Nephron (organoid): ENCODE results near the gene PYGL.

ENCODE experiments used
- H3K27ac Mint-ChIP-seq, 3 experiments: 2 replicates each; pipeline ENCODE4 v1.8.0; 2020; ENCODE audit warnings: mixed read lengths in 3 of 3, mild to moderate bottlenecking in 2 of 3, moderate library complexity in 1 of 3
- H3K27me3 Mint-ChIP-seq: 2 replicates; pipeline ENCODE4 v1.8.0; 2021; ENCODE audit warnings: low read depth, mild to moderate bottlenecking, moderate library complexity, mixed read lengths
- H3K36me3 Mint-ChIP-seq: 2 replicates; pipeline ENCODE4 v1.8.0; 2020; ENCODE audit warnings: low read depth, mixed read lengths
- H3K4me1 Mint-ChIP-seq: 2 replicates; pipeline ENCODE4 v1.8.0; 2020; ENCODE audit warnings: mixed read lengths
- H3K4me3 Mint-ChIP-seq, 3 experiments: 2 replicates each; pipeline ENCODE4 v1.8.0; 2020; ENCODE audit warnings: mild to moderate bottlenecking in 3 of 3, mixed read lengths in 3 of 3, moderate library complexity in 2 of 3
- H3K9me3 Mint-ChIP-seq: 2 replicates; pipeline ENCODE4 v1.8.0; 2020; ENCODE audit warnings: mixed read lengths
- CTCF ChIP-seq, 3 experiments: fragments of 200-600 bp; sonication (generic); IDR thresholded peaks; one replicate each; pipeline ENCODE4 v1.5.0; 2021; ENCODE audit warnings: antibody characterized with exemption in 3 of 3; ENCODE audit not compliant: unreplicated experiment in 3 of 3

PYGL gene

DNA sequence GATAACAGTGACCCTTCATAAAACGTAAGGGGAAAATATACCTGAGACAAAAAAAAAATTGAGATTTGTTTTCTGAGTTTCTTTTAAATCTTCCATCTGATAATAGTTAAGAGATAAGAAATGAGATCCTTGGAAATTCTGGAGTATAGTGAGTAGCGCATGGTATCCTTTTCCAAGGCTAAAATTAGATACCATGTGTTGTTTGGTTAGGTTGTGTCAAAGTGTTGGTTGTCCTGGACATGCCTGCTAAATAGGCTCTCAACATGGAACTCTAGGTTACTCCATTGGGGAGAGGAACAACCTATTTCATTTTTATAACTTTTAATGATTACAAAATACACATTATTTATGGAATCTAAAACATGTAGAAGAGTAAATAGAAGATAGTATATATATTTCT lies 14.8 kb downstream of the PYGL start:
- H3K4me1 Mint-ChIP-seq, result peaks cover 5% of the 10 kb centered on the region
- no peak overlapping the region for H3K27ac Mint-ChIP-seq
- peaks cover 20% of the 10 kb centered on the region for H3K36me3 Mint-ChIP-seq
- no peaks in the 10 kb centered on the region for H3K9me3 Mint-ChIP-seq
- H3K27me3 Mint-ChIP-seq, result no peaks in the 10 kb centered on the region
- TF ChIP-seq CTCF (IDR thresholded peaks at IDR 0.05; ENCODE audit: unreplicated experiment in 3 of 3), result no peak
- no peak overlapping the region for H3K4me3 Mint-ChIP-seq

DNA sequence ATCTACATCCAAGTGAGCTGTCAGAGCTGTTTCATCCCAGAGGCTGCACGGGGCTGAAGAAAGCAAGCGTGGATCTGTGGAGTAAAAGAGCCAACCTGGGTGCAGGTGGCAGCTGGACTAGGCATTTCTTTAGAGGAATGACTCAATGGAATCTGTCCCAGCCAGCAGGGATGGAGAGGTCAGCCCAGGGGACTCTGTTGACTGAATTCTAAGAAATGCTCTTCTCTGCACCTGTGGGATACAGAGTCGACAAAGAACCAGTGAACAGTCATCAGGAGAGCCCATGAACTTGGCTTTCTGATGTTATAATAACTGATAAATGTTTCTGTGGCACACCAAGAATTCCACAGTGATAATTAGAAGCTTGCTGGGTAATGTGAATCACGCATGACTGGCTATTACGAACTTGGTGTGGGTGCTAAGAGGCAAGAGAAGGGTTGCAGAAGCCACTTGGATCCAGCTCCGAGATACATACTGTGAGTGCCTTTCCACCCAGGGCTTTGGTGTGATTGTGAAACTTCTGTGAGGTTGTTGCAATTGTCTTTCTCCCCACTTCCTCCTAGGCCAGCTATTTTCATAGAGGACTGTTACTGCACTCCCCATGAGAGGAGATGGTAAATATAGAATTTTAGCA lies 16.2 kb downstream of the PYGL start:
- H3K27ac Mint-ChIP-seq, result no peak overlapping the region

GRCh38 chr14:50926851-50927386 lies 17.4 kb downstream of the PYGL start:
- Mint-ChIP-seq H3K4me3 (no peak overlapping the region), H3K9me3 (no peaks in the 10 kb centered on the region), H3K4me1 (peaks cover 5% of the 10 kb centered on the region), H3K36me3 (peaks cover 23% of the 10 kb centered on the region), H3K27me3 (no peaks in the 10 kb centered on the region), H3K27ac (no peak overlapping the region)
- TF ChIP-seq CTCF (IDR thresholded peaks at IDR 0.05; ENCODE audit: unreplicated experiment in 3 of 3), result no peak

More for the DNA sequence above, 16.2 kb downstream of the PYGL start:
- H3K4me3 Mint-ChIP-seq, result no peak overlapping the region
- no peaks in the 10 kb centered on the region for H3K9me3 Mint-ChIP-seq
- no peaks in the 10 kb centered on the region for H3K27me3 Mint-ChIP-seq
- TF ChIP-seq CTCF (IDR thresholded peaks at IDR 0.05; ENCODE audit: unreplicated experiment in 3 of 3), result no peak
- peaks cover 5% of the 10 kb centered on the region for H3K4me1 Mint-ChIP-seq
- peaks cover 22% of the 10 kb centered on the region for H3K36me3 Mint-ChIP-seq

DNA sequence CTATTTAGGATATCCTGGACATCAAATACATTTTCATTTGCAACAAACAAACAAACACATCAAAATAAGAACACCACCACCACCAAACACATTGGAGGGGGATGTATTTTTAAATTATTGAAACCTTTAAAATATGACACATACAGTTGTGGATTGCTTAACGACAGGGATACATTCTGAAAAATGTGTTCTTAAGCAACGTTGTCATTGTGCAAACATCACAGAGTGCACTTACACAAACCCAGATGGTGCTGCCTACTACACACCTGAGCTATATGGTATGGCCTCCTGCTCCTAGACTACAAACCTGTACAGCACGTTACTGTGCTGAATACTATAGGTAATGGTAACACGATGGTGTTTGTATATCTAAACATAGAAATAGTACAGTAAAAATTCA lies 19.4 kb downstream of the PYGL start:
- TF ChIP-seq CTCF (IDR thresholded peaks at IDR 0.05; ENCODE audit: unreplicated experiment in 3 of 3), result no peak
- Mint-ChIP-seq H3K36me3 (peaks cover 20% of the 10 kb centered on the region), H3K27me3 (no peaks in the 10 kb centered on the region), H3K9me3 (no peaks in the 10 kb centered on the region), H3K27ac (no peak overlapping the region), H3K4me1 (peaks cover 18% of the 10 kb centered on the region), H3K4me3 (no peak overlapping the region)

- Mint-ChIP-seq H3K27ac (no peak overlapping the region), H3K36me3 (peaks cover 16% of the 10 kb centered on the region), H3K9me3 (no peaks in the 10 kb centered on the region), H3K4me1 (peaks cover 15% of the 10 kb centered on the region), H3K27me3 (no peaks in the 10 kb centered on the region), H3K4me3 (no peak overlapping the region)
- no peak for TF ChIP-seq CTCF (IDR thresholded peaks at IDR 0.05; ENCODE audit: unreplicated experiment in 3 of 3)
These were observed 20.0 kb downstream of the PYGL start for GRCh38 chr14:50924236-50924635.

- Mint-ChIP-seq H3K4me3 (no peak overlapping the region), H3K36me3 (peaks cover 21% of the 10 kb centered on the region), H3K4me1 (peaks cover 17% of the 10 kb centered on the region), H3K27ac (peak overlapping the region in 1 of 3 experiments; percentile 52), H3K9me3 (no peaks in the 10 kb centered on the region), H3K27me3 (no peaks in the 10 kb centered on the region)
- TF ChIP-seq CTCF (IDR thresholded peaks at IDR 0.05; ENCODE audit: unreplicated experiment in 3 of 3), result no peak
These were observed 21.5 kb downstream of the PYGL start for GRCh38 chr14:50922803-50923202.
